Loucy (cell line): ENCODE measurements around the gene SALL2.

Source experiments
- H2AFZ ChIP-seq: fragments of 200-600 bp; sonication (generic); 2 replicates; pipeline ENCODE4 v1.6.0; 2016; ENCODE audit warnings: antibody characterized with exemption, mild to moderate bottlenecking, low read length, moderate library complexity
- H3F3A ChIP-seq: fragments of 200-600 bp; 2 replicates; pipeline ENCODE4 v1.6.0; 2016; ENCODE audit warnings: antibody characterized with exemption, low read depth, mild to moderate bottlenecking
- H3K27me3 ChIP-seq: fragments of 200-600 bp; sonication (generic); 2 replicates; pipeline ENCODE4 v1.6.1; 2014; ENCODE audit warnings: low read length, mild to moderate bottlenecking; ENCODE audit not compliant: insufficient read depth, poor library complexity, severe bottlenecking
- H3K36me3 ChIP-seq: fragments of 200-600 bp; sonication (generic); 2 replicates; pipeline ENCODE4 v1.6.1; 2016; ENCODE audit warnings: low read length; ENCODE audit not compliant: insufficient read depth
- H3K4me1 ChIP-seq: fragments of 200-600 bp; sonication (generic); 2 replicates; pipeline ENCODE4 v1.5.1; 2014; ENCODE audit warnings: low read length, mild to moderate bottlenecking; ENCODE audit not compliant: insufficient read depth, poor library complexity, severe bottlenecking
- H3K4me2 ChIP-seq: fragments of 200-600 bp; sonication (generic); 2 replicates; pipeline ENCODE4 v1.6.0; 2014; ENCODE audit warnings: antibody characterized with exemption, low read length, low read depth, mild to moderate bottlenecking; ENCODE audit not compliant: poor library complexity, severe bottlenecking
- H3K4me3 ChIP-seq: fragments of 200-600 bp; sonication (generic); 2 replicates; pipeline ENCODE4 v1.5.1; 2014; ENCODE audit warnings: low read length, mild to moderate bottlenecking, mixed read lengths; ENCODE audit not compliant: poor library complexity, severe bottlenecking
- H3K79me2 ChIP-seq: fragments of 200-600 bp; sonication (generic); 2 replicates; pipeline ENCODE4 v1.6.1; 2014; ENCODE audit warnings: low read length; ENCODE audit not compliant: insufficient read depth
- H3K9ac ChIP-seq: fragments of 200-600 bp; sonication (generic); 2 replicates; pipeline ENCODE4 v1.6.0; 2014; ENCODE audit warnings: mild to moderate bottlenecking, low read depth, low read length, moderate library complexity; ENCODE audit not compliant: poor library complexity, severe bottlenecking
- H3K9me2 ChIP-seq: fragments of 200-600 bp; sonication (generic); replicated peaks from 2 replicates; pipeline ENCODE4 v1.6.1; 2016; ENCODE audit warnings: low read depth, low read length, mixed read lengths
- H3K9me3 ChIP-seq: fragments of 200-600 bp; sonication (generic); 2 replicates; pipeline ENCODE4 v1.6.1; 2014; ENCODE audit warnings: mild to moderate bottlenecking, antibody characterized with exemption, low read length, low read depth; ENCODE audit not compliant: insufficient read depth
- H4K20me1 ChIP-seq: fragments of 200-600 bp; sonication (generic); 2 replicates; pipeline ENCODE4 v1.6.0; 2014; ENCODE audit warnings: antibody characterized with exemption, low read length, mild to moderate bottlenecking; ENCODE audit not compliant: insufficient read depth, poor library complexity, severe bottlenecking
- EZH2phosphoT487 ChIP-seq: fragments of 200-600 bp; IDR thresholded peaks from 2 replicates; pipeline ENCODE4 v1.6.1; 2018; ENCODE audit warnings: antibody characterized with exemption, mild to moderate bottlenecking, moderate library complexity, borderline replicate concordance
- TF ChIP-seq, protein P1 (sequence below): fragments of 200-600 bp; sonication (generic); conservative IDR thresholded peaks from 2 replicates; pipeline ENCODE4 v1.5.1; 2014; ENCODE audit warnings: mild to moderate bottlenecking, antibody characterized with exemption, low read length

The SALL2 gene

DNA sequence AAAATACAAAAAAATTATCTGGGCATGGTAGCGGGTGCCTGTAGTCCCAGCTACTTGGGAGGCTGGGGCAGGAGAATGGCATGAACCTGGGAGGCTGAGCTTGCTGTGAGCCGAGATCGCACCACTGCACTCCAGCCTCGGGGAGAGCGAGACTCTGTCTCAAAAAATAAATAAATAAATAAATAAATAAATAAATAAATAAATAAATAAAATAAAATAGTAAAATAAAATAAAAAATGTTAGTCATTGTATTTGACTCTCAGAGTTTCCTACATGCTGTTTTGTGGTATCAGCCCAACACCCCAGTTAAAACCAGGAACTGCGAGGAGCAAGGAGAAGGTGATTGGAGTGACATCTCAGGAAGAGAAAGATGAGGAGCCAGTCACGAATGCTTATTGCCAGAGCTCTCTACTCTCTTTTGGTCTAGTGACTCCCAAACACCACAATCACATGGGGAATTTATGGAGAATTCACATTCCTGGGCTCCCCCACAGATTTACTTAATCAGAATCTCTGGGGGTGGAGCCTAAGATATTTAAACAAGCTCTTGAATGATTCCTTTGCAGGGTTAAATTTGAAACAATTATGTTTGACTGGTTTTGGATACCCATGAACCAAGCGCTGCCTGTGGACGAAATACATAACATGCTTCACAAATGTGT lies 15.4 kb upstream of the SALL2 start:
- TF ChIP-seq EZH2phosphoT487: no peak
- TF ChIP-seq, protein P1, sequence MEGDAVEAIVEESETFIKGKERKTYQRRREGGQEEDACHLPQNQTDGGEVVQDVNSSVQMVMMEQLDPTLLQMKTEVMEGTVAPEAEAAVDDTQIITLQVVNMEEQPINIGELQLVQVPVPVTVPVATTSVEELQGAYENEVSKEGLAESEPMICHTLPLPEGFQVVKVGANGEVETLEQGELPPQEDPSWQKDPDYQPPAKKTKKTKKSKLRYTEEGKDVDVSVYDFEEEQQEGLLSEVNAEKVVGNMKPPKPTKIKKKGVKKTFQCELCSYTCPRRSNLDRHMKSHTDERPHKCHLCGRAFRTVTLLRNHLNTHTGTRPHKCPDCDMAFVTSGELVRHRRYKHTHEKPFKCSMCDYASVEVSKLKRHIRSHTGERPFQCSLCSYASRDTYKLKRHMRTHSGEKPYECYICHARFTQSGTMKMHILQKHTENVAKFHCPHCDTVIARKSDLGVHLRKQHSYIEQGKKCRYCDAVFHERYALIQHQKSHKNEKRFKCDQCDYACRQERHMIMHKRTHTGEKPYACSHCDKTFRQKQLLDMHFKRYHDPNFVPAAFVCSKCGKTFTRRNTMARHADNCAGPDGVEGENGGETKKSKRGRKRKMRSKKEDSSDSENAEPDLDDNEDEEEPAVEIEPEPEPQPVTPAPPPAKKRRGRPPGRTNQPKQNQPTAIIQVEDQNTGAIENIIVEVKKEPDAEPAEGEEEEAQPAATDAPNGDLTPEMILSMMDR: no peak
- no peaks in the 10 kb centered on the region for H3K4me1 ChIP-seq
- H3K27me3 ChIP-seq: no peaks in the 10 kb centered on the region
- H3K9me2 ChIP-seq: no peaks in the 10 kb centered on the region
- H3K4me2 ChIP-seq: no peak overlapping the region
- no peaks in the 10 kb centered on the region for H3F3A ChIP-seq
- H3K9ac ChIP-seq: no peak overlapping the region
- no peaks in the 10 kb centered on the region for H3K36me3 ChIP-seq
- H4K20me1 ChIP-seq: no peaks in the 10 kb centered on the region
- H3K9me3 ChIP-seq: no peaks in the 10 kb centered on the region
- no peak overlapping the region for H2AFZ ChIP-seq
- H3K4me3 ChIP-seq: no peak overlapping the region
- no peaks in the 10 kb centered on the region for H3K79me2 ChIP-seq

DNA sequence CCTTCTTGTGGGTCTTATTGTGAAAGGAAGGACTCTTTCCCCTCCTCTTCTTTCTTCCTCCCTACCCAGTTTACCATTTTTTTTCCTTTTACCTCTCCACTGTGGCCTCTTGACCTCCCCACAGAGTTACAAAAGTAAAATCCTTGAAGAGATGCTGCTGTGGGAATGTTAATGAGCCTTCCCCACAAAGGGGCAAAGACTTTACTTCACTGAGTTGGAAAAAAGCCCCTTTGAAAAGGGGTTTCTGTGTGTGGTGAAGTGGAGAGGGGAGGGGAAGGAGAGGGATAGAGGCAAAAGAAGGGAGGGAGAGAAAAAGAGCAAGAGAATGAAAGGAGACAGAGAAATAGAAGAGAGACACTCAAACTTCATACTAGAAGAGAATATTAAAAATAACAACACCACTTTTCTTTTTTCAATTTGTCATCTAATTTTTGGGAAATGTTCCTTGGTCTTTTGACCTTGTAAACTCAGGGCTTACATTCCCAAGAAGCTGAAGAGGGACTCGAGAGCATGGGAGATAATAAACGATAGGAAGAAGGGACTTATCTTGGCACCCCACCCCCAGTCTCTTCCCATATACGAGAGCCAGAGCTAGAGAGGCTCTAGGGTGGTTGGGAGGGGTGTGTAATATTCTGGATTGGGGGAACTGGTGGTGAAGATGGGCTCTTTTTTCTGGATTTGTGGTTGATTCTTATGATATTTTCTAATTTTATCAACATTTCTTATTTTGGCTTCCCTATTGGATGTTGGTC lies 13.2 kb upstream of the SALL2 start:
- H3K4me2 ChIP-seq: no peak overlapping the region
- TF ChIP-seq, protein P1: no peak
- no peak for TF ChIP-seq EZH2phosphoT487
- H3K79me2 ChIP-seq: no peaks in the 10 kb centered on the region
- H3K9ac ChIP-seq: no peak overlapping the region
- H3K9me3 ChIP-seq: no peaks in the 10 kb centered on the region
- no peaks in the 10 kb centered on the region for H4K20me1 ChIP-seq
- no peaks in the 10 kb centered on the region for H3K9me2 ChIP-seq
- no peaks in the 10 kb centered on the region for H3K4me1 ChIP-seq
- H3K4me3 ChIP-seq: no peak overlapping the region
- peaks cover 9% of the 10 kb centered on the region for H3K27me3 ChIP-seq
- H3K36me3 ChIP-seq: no peaks in the 10 kb centered on the region
- no peak overlapping the region for H2AFZ ChIP-seq
- H3F3A ChIP-seq: no peaks in the 10 kb centered on the region

DNA sequence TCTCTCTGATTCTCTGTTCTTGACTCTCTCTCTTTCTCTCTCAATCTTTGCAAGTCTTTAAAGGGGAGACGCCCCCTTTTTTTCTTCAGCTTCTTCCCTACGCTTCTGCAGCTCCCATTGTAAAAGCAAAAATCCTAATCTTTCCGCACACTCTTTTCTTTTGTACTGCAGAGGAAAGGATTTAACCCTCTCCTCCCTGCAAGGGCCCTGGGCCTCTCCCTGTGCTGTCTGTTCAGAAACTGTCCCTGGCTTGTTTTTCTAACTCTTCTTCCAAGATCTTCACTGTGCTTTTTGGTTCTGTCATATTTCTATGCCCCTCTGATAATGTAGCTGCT lies 10.9 kb upstream of the SALL2 start:
- no peaks in the 10 kb centered on the region for H3K9me2 ChIP-seq
- no peak overlapping the region for H2AFZ ChIP-seq
- H3K79me2 ChIP-seq: no peaks in the 10 kb centered on the region
- no peaks in the 10 kb centered on the region for H3K36me3 ChIP-seq
- H3K9me3 ChIP-seq: no peaks in the 10 kb centered on the region
- H3K4me2 ChIP-seq: no peak overlapping the region
- H4K20me1 ChIP-seq: no peaks in the 10 kb centered on the region
- no peak overlapping the region for H3K9ac ChIP-seq
- H3K27me3 ChIP-seq: peaks cover 9% of the 10 kb centered on the region
- TF ChIP-seq, protein P1: no peak
- TF ChIP-seq EZH2phosphoT487: no peak
- H3F3A ChIP-seq: no peaks in the 10 kb centered on the region
- H3K4me1 ChIP-seq: no peaks in the 10 kb centered on the region
- no peak overlapping the region for H3K4me3 ChIP-seq
